ENCODE data around the gene ACSS1.

GRCh38 chr20:24970030-24970553, 87.8 kb downstream of the ACSS1 start:
- TF ChIP-seq CTCF (IDR thresholded peaks at IDR 0.05) = no peak
- no peak for TF ChIP-seq POLR2A (IDR thresholded peaks at IDR 0.05)

All from body of pancreas (tissue), 4 donors.